GM20000 (cell line): Measurements from ENCODE around the gene ORM1.

ENCODE experiments used
- DNase-seq: peaks from one replicate; pipeline ENCODE4 v3.0.0; 2012; ENCODE audit warnings: low spot score
- CTCF ChIP-seq: IDR thresholded peaks from 2 replicates; pipeline ENCODE4 v1.5.1; 2012; ENCODE audit warnings: mild to moderate bottlenecking, control low read depth; ENCODE audit errors: extremely low read depth, missing control alignments

ORM1 gene

GRCh38 chr9:114284316-114285060, 38.4 kb upstream of the ORM1 start:
- TF ChIP-seq CTCF, result no peak
- no peak for DNase-seq

- TF ChIP-seq CTCF, result no peak
- no peak for DNase-seq
These were observed 37.6 kb upstream of the ORM1 start for GRCh38 chr9:114285166-114285867.

GRCh38 chr9:114286146-114286679, 36.7 kb upstream of the ORM1 start:
- no peak for DNase-seq
- no peak for TF ChIP-seq CTCF

- no peak for TF ChIP-seq CTCF
- no peak for DNase-seq
These were observed 35.7 kb upstream of the ORM1 start for GRCh38 chr9:114287001-114287762.

GRCh38 chr9:114287763-114288192, 35.1 kb upstream of the ORM1 start:
- DNase-seq, result no peak
- TF ChIP-seq CTCF, result no peak

GRCh38 chr9:114288193-114289091, 34.5 kb upstream of the ORM1 start:
- no peak for DNase-seq
- TF ChIP-seq CTCF, result no peak
